ENCODE data around the gene CBFA2T3.

The CBFA2T3 gene

GRCh38 chr16:88904676-88905365 lies 72.2 kb downstream of the CBFA2T3 start:
- Histone ChIP-seq H3K9me3 (ENCODE audit: control insufficient read depth, insufficient read depth, low read depth, low read length) (no peaks in the 10 kb centered on the region), H3K4me3 (ENCODE audit: low read depth, low read length) (no peak overlapping the region), H3K27ac (ENCODE audit: extremely low read depth, low read depth, low read length) (no peak overlapping the region), H3K36me3 (ENCODE audit: control insufficient read depth in 2 of 2, insufficient read depth in 1 of 2, low read length in 2 of 2) (no peaks in the 10 kb centered on the region), H3K4me1 (ENCODE audit: control insufficient read depth, insufficient read depth, low read length) (no peaks in the 10 kb centered on the region)
- POLR2A ChIA-PET: no interaction called here
- TF ChIP-seq ZBTB10 (tag by site-specific recombination; IDR thresholded peaks at IDR 0.05): no peak
- 0 out of 2 replicates have a peak, but pooled peaks have one; percentile 60 for TF ChIP-seq ZNF768 (tag by site-specific recombination; IDR thresholded peaks at IDR 0.05)
- TF ChIP-seq ZNF510 (tag by site-specific recombination; IDR thresholded peaks at IDR 0.05; ENCODE audit: insufficient replicate concordance): no peak
- no peak for TF ChIP-seq ZNF169 (tag by site-specific recombination; IDR thresholded peaks at IDR 0.05)
- TF ChIP-seq ZNF623 (tag by site-specific recombination; IDR thresholded peaks at IDR 0.05): no peak
- TF ChIP-seq ZSCAN5A (tag by site-specific recombination; IDR thresholded peaks at IDR 0.05): no peak
- no peak for TF ChIP-seq ZNF394 (tag by site-specific recombination; IDR thresholded peaks at IDR 0.05; ENCODE audit: borderline replicate concordance)
- TF ChIP-seq ZNF362 (tag by site-specific recombination; IDR thresholded peaks at IDR 0.05): no peak
- peak; percentile 3; the same call in 1 of the 2 replicates for TF ChIP-seq KLF9 (tag by site-specific recombination; IDR thresholded peaks at IDR 0.05; ENCODE audit: low read depth)
- CTCF ChIA-PET: no interaction called here

- CTCF ChIA-PET: no interaction called here
- Histone ChIP-seq H3K27ac (ENCODE audit: extremely low read depth, low read depth, low read length) (no peak overlapping the region), H3K4me1 (ENCODE audit: control insufficient read depth, insufficient read depth, low read length) (no peaks in the 10 kb centered on the region), H3K9me3 (ENCODE audit: control insufficient read depth, insufficient read depth, low read depth, low read length) (no peaks in the 10 kb centered on the region), H3K4me3 (ENCODE audit: low read depth, low read length) (no peak overlapping the region), H3K36me3 (ENCODE audit: control insufficient read depth in 2 of 2, insufficient read depth in 1 of 2, low read length in 2 of 2) (no peaks in the 10 kb centered on the region)
- no peak for TF ChIP-seq GLIS1 (tag by site-specific recombination; IDR thresholded peaks at IDR 0.05)
- no peak for TF ChIP-seq ZNF274 (IDR thresholded peaks at IDR 0.05; ENCODE audit: low read length)
- TF ChIP-seq ZNF274 (tag by site-specific recombination; IDR thresholded peaks at IDR 0.05; ENCODE audit: borderline replicate concordance): no peak
- TF ChIP-seq ZNF544 (tag by site-specific recombination; IDR thresholded peaks at IDR 0.05): no peak
- TF ChIP-seq GFI1B (tag by site-specific recombination; IDR thresholded peaks at IDR 0.05): no peak
- no peak for TF ChIP-seq ZNF24 (tag by site-specific recombination; IDR thresholded peaks at IDR 0.05)
- TF ChIP-seq ZNF488 (tag by site-specific recombination; IDR thresholded peaks at IDR 0.05): no peak
- no peak for TF ChIP-seq ZNF157 (tag by site-specific recombination; IDR thresholded peaks at IDR 0.05)
- TF ChIP-seq ZNF354C (tag by site-specific recombination; IDR thresholded peaks at IDR 0.05; ENCODE audit: borderline replicate concordance, low read depth): no peak
- no peak for TF ChIP-seq ZSCAN5A (tag by site-specific recombination; IDR thresholded peaks at IDR 0.05)
- no peak for TF ChIP-seq ZNF202 (tag by site-specific recombination; IDR thresholded peaks at IDR 0.05; ENCODE audit: borderline replicate concordance)
- TF ChIP-seq ZNF302 (tag by site-specific recombination; IDR thresholded peaks at IDR 0.05; ENCODE audit: low read depth): no peak
- TF ChIP-seq ZNF155 (tag by site-specific recombination; IDR thresholded peaks at IDR 0.05): no peak
- TF ChIP-seq ZNF292 (tag by site-specific recombination; IDR thresholded peaks at IDR 0.05; ENCODE audit: borderline replicate concordance, low read depth): no peak
- POLR2A ChIA-PET: no interaction called here
Measured at GRCh38 chr16:88903267-88903666, 73.7 kb downstream of the CBFA2T3 start.

All from HEK293 (cell line).